RPMI7951 (cell line): ENCODE data around the gene RAB11FIP5. TPM values are rescaled to one million over a fixed set of nuclear protein-coding genes. Genes with fewer than 3 reads are reported as not detected.
"Not testable (repeated sequence)": the region's sequence is repeated elsewhere in the genome, so short reads cannot be mapped to it uniquely, and the experiment has no call there.

Source experiments
- DNase-seq: peaks from one replicate; pipeline ENCODE4 v3.0.0-alpha.2; 2012; ENCODE audit warnings: low read depth
- total RNA-seq: library from RNA; depleted of rRNA; stranded (reverse); fragments of >200 nt; shearing (Covaris generic); gene quantifications from 2 replicates; pipeline ENCODE4 v1.2.3, GENCODE V29; 2014

The RAB11FIP5 gene
- total RNA-seq, 1 experiment from 2014 or later, result 13.1 TPM

GRCh38 chr2:73111073-73112025, 1.4 kb downstream of the RAB11FIP5 start:
- DNase-seq, result peak; percentile 60

- peak; percentile 40 for DNase-seq
Observed at GRCh38 chr2:73110168-73111072, 2.3 kb downstream of the RAB11FIP5 start.

GRCh38 chr2:73109431-73110167, 3.1 kb downstream of the RAB11FIP5 start:
- DNase-seq, result no peak

GRCh38 chr2:73107211-73107926, 5.4 kb downstream of the RAB11FIP5 start:
- DNase-seq, result peak; percentile 74

- DNase-seq, result no peak
Observed at GRCh38 chr2:73106791-73107190, 6.0 kb downstream of the RAB11FIP5 start.

- DNase-seq, result peak; percentile 18
Observed at GRCh38 chr2:73105511-73105971, 7.2 kb downstream of the RAB11FIP5 start.

- no peak for DNase-seq
Observed at GRCh38 chr2:73104933-73105332, 7.8 kb downstream of the RAB11FIP5 start.

GRCh38 chr2:73103018-73103542, 9.7 kb downstream of the RAB11FIP5 start:
- peak; percentile 39 for DNase-seq

GRCh38 chr2:73101626-73102256, 11.0 kb downstream of the RAB11FIP5 start:
- DNase-seq, result peak; percentile 29

- no peak for DNase-seq
Observed at GRCh38 chr2:73100956-73101355, 11.8 kb downstream of the RAB11FIP5 start.

- no peak for DNase-seq
Observed at GRCh38 chr2:73099486-73099885, 13.3 kb downstream of the RAB11FIP5 start.

- no peak for DNase-seq
Observed at GRCh38 chr2:73095910-73096309, 16.8 kb downstream of the RAB11FIP5 start.

GRCh38 chr2:73093601-73094218, 19.0 kb downstream of the RAB11FIP5 start:
- DNase-seq, result not testable (repeated sequence)

- DNase-seq, result no peak
Observed at GRCh38 chr2:73092146-73092783, 20.5 kb downstream of the RAB11FIP5 start.

GRCh38 chr2:73091696-73092095, 21.1 kb downstream of the RAB11FIP5 start:
- DNase-seq, result no peak

GRCh38 chr2:73091164-73091563, 21.6 kb downstream of the RAB11FIP5 start:
- no peak for DNase-seq

- peak; percentile 94 for DNase-seq
Observed at GRCh38 chr2:73089270-73090030, 23.3 kb downstream of the RAB11FIP5 start.

GRCh38 chr2:73088703-73089102, 24.0 kb downstream of the RAB11FIP5 start:
- no peak for DNase-seq
